22Rv1 (cell line): ENCODE data around the gene BCAP31.

Experiments used
- CTCF ChIP-seq: fragments of 450-650 bp; IDR thresholded peaks from 2 replicates; pipeline ENCODE4 v1.5.1; 2017; ENCODE audit warnings: mild to moderate bottlenecking
- ZFX ChIP-seq: fragments of 450-650 bp; IDR thresholded peaks from 2 replicates; pipeline ENCODE4 v1.6.1; 2017; ENCODE audit warnings: antibody characterized with exemption, borderline replicate concordance

DNA sequence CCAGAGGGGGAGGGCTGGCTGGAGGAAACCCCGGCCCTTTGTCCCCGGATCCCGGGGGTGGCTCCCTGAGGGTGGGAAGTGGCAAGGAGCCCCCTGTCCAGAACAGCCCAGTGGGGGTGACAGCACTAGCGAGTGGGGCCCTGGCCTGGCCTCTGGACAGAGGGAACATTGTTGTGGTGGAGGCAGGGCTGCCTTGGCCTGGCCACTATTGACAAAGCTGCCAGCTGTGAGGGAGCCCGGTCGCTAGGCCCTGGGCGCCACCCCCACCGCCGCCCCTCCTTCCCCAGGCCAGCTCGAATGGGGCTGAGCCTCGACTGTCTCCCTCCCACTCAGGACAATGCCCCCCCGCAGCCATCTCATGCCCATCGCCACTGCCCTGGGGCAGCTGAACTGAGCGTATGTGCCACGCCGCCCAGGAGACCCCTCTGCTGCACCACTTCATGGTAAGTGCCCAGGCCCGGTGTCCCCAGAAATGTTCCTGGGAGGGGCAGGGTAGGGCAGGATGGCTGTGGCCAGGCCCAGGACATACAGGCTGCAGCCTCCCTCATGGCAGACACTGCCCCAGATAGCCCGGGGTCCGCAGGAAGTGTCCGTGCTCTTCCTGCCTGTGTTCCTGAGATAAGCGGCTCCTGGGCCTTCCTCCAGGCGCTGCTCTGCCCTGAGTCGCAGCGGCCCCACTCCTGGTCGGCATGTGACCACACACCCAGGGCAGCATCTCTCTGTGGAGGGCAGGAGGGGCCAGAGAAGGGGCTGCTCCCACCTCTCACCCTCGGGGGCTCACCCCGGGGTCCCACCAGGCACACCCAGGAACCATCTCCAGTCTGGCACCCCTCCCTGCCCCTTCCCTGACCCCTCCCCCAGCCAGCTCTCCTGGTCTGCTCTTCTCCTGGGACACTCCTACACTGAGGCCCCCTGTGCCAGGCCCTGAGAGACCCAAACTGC lies 41.2 kb upstream of the BCAP31 start:
- TF ChIP-seq CTCF (no peak), ZFX (no peak)
